ENCODE measurements around the gene ACIN1.

The ACIN1 gene

GRCh38 chr14:23141706-23142444 is 46.9 kb upstream of the ACIN1 start:
- WGBS: 78% methylated on average over 5 of the region's 7 CpGs
- no peak overlapping the region for H3K23ac ChIP-seq (ENCODE audit: low read length in 2 of 2)
- peaks cover 0 to 52% of the 10 kb centered on the region in 2 experiments for H3K36me3 ChIP-seq (ENCODE audit: control insufficient read depth in 1 of 2, insufficient read depth in 2 of 2, low read depth in 1 of 2, low read length in 2 of 2)
- no peak overlapping the region for H2BK5ac ChIP-seq (ENCODE audit: low read depth, low read length, poor library complexity, severe bottlenecking)
- no peak overlapping the region for H2BK15ac ChIP-seq (ENCODE audit: low read depth, poor library complexity, severe bottlenecking)
- H3K27ac ChIP-seq (ENCODE audit: low read length, poor library complexity, severe bottlenecking): no peak overlapping the region
- no peak overlapping the region for H3K18ac ChIP-seq (ENCODE audit: low read depth in 1 of 2, low read length in 2 of 2)
- H3K79me1 ChIP-seq (replicated peaks; ENCODE audit: low read length, poor library complexity, severe bottlenecking): no peaks in the 10 kb centered on the region
- H3K4me3 ChIP-seq (ENCODE audit: insufficient read depth in 1 of 2, low read depth in 1 of 2, low read length in 2 of 2): no peak overlapping the region
- H2BK12ac ChIP-seq (ENCODE audit: low read length in 2 of 2): no peak overlapping the region
- no peak overlapping the region for H4K91ac ChIP-seq (ENCODE audit: low read length)
- no peaks in the 10 kb centered on the region for H3K4me1 ChIP-seq (ENCODE audit: control insufficient read depth, insufficient read depth, low read depth, low read length)
- peaks cover 0 to 14% of the 10 kb centered on the region in 2 experiments for H3K27me3 ChIP-seq (ENCODE audit: control insufficient read depth in 1 of 2, insufficient read depth in 1 of 2, low read length in 2 of 2)
- H4K8ac ChIP-seq (ENCODE audit: low read length): no peak overlapping the region
- peak; percentile 31 for DNase-seq
- H2AK5ac ChIP-seq (ENCODE audit: low read length, severe bottlenecking): no peak overlapping the region
- H3K9ac ChIP-seq (ENCODE audit: low read length): peak overlapping the region; percentile 44
- no peak overlapping the region for H3K4ac ChIP-seq (ENCODE audit: low read depth in 1 of 2, low read length in 2 of 2)
- no peak overlapping the region for H3K4me2 ChIP-seq (ENCODE audit: low read length, poor library complexity, severe bottlenecking)
- H2BK120ac ChIP-seq (ENCODE audit: low read depth, low read length): no peak overlapping the region
- no peak overlapping the region for H2AFZ ChIP-seq (ENCODE audit: low read depth, low read length)
- H3K9me3 ChIP-seq (ENCODE audit: control insufficient read depth, low read length): no peaks in the 10 kb centered on the region
- H3K14ac ChIP-seq (ENCODE audit: low read length in 2 of 2): no peak overlapping the region

- Histone ChIP-seq H2AFZ (ENCODE audit: low read depth, low read length) (no peak overlapping the region), H4K8ac (ENCODE audit: low read length) (no peak overlapping the region), H2AK5ac (ENCODE audit: low read length, severe bottlenecking) (no peak overlapping the region), H3K18ac (ENCODE audit: low read depth in 1 of 2, low read length in 2 of 2) (no peak overlapping the region), H3K23ac (ENCODE audit: low read length in 2 of 2) (no peak overlapping the region), H3K27me3 (ENCODE audit: control insufficient read depth in 1 of 2, insufficient read depth in 1 of 2, low read length in 2 of 2) (peaks cover 0 to 14% of the 10 kb centered on the region in 2 experiments), H3K14ac (ENCODE audit: low read length in 2 of 2) (no peak overlapping the region), H3K9me3 (ENCODE audit: control insufficient read depth, low read length) (no peaks in the 10 kb centered on the region), H2BK12ac (ENCODE audit: low read length in 2 of 2) (no peak overlapping the region), H4K91ac (ENCODE audit: low read length) (no peak overlapping the region), H3K36me3 (ENCODE audit: control insufficient read depth in 1 of 2, insufficient read depth in 2 of 2, low read depth in 1 of 2, low read length in 2 of 2) (peaks cover 0 to 64% of the 10 kb centered on the region in 2 experiments), H3K4me1 (ENCODE audit: control insufficient read depth, insufficient read depth, low read depth, low read length) (no peaks in the 10 kb centered on the region), H3K4me3 (ENCODE audit: insufficient read depth in 1 of 2, low read depth in 1 of 2, low read length in 2 of 2) (no peak overlapping the region), H2BK5ac (ENCODE audit: low read depth, low read length, poor library complexity, severe bottlenecking) (no peak overlapping the region), H2BK120ac (ENCODE audit: low read depth, low read length) (no peak overlapping the region), H2BK15ac (ENCODE audit: low read depth, poor library complexity, severe bottlenecking) (no peak overlapping the region), H3K4ac (ENCODE audit: low read depth in 1 of 2, low read length in 2 of 2) (no peak overlapping the region), H3K4me2 (ENCODE audit: low read length, poor library complexity, severe bottlenecking) (no peak overlapping the region), H3K79me1 (replicated peaks; ENCODE audit: low read length, poor library complexity, severe bottlenecking) (no peaks in the 10 kb centered on the region), H3K27ac (ENCODE audit: low read length, poor library complexity, severe bottlenecking) (no peak overlapping the region), H3K9ac (ENCODE audit: low read length) (no peak overlapping the region)
- DNase-seq: no peak
- 85% methylated on average over 6 of the region's 6 CpGs for WGBS
Observed at GRCh38 chr14:23140371-23140770, 45.4 kb upstream of the ACIN1 start.

DNA sequence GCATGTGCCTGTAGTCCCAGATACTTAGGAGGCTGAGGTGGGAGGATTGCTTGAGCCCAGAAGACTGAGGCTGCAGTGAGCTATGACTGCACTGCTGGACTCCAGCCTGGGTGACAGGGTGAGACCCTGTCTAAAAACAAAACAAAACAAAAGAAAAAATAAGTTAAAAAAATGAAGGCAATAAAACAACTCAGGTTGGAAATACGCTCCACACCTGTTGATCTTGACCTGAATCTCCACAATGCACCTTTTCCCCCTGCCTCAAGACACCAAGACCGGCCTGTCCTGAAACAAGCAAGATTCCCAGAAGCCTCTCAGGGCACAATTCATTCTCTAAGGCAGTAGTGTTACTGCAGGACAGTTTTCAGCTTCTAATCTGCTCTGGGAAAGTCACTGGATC is 44.9 kb upstream of the ACIN1 start:
- Histone ChIP-seq H3K4me2 (ENCODE audit: low read length, poor library complexity, severe bottlenecking) (no peak overlapping the region), H4K91ac (ENCODE audit: low read length) (no peak overlapping the region), H3K18ac (ENCODE audit: low read depth in 1 of 2, low read length in 2 of 2) (no peak overlapping the region), H2AFZ (ENCODE audit: low read depth, low read length) (no peak overlapping the region), H2AK5ac (ENCODE audit: low read length, severe bottlenecking) (no peak overlapping the region), H3K36me3 (ENCODE audit: control insufficient read depth in 1 of 2, insufficient read depth in 2 of 2, low read depth in 1 of 2, low read length in 2 of 2) (peaks cover 0 to 64% of the 10 kb centered on the region in 2 experiments), H2BK15ac (ENCODE audit: low read depth, poor library complexity, severe bottlenecking) (no peak overlapping the region), H3K27ac (ENCODE audit: low read length, poor library complexity, severe bottlenecking) (no peak overlapping the region), H3K27me3 (ENCODE audit: control insufficient read depth in 1 of 2, insufficient read depth in 1 of 2, low read length in 2 of 2) (peaks cover 0 to 14% of the 10 kb centered on the region in 2 experiments), H3K14ac (ENCODE audit: low read length in 2 of 2) (no peak overlapping the region), H3K4me1 (ENCODE audit: control insufficient read depth, insufficient read depth, low read depth, low read length) (no peaks in the 10 kb centered on the region), H2BK5ac (ENCODE audit: low read depth, low read length, poor library complexity, severe bottlenecking) (no peak overlapping the region), H3K23ac (ENCODE audit: low read length in 2 of 2) (no peak overlapping the region), H3K9me3 (ENCODE audit: control insufficient read depth, low read length) (no peaks in the 10 kb centered on the region), H4K8ac (ENCODE audit: low read length) (no peak overlapping the region), H3K9ac (ENCODE audit: low read length) (no peak overlapping the region), H3K4me3 (ENCODE audit: insufficient read depth in 1 of 2, low read depth in 1 of 2, low read length in 2 of 2) (no peak overlapping the region), H2BK120ac (ENCODE audit: low read depth, low read length) (no peak overlapping the region), H3K79me1 (replicated peaks; ENCODE audit: low read length, poor library complexity, severe bottlenecking) (no peaks in the 10 kb centered on the region), H3K4ac (ENCODE audit: low read depth in 1 of 2, low read length in 2 of 2) (no peak overlapping the region), H2BK12ac (ENCODE audit: low read length in 2 of 2) (no peak overlapping the region)
- DNase-seq: no peak
- WGBS: 85% methylated on average over 2 of the region's 2 CpGs

- no peak overlapping the region for H3K27ac ChIP-seq (ENCODE audit: low read length, poor library complexity, severe bottlenecking)
- peaks cover 0 to 9% of the 10 kb centered on the region in 2 experiments for H3K27me3 ChIP-seq (ENCODE audit: control insufficient read depth in 1 of 2, insufficient read depth in 1 of 2, low read length in 2 of 2)
- no peak overlapping the region for H3K14ac ChIP-seq (ENCODE audit: low read length in 2 of 2)
- H3K9me3 ChIP-seq (ENCODE audit: control insufficient read depth, low read length): no peaks in the 10 kb centered on the region
- no peak overlapping the region for H4K91ac ChIP-seq (ENCODE audit: low read length)
- no peak for DNase-seq
- no peaks in the 10 kb centered on the region for H3K79me1 ChIP-seq (replicated peaks; ENCODE audit: low read length, poor library complexity, severe bottlenecking)
- H3K4me3 ChIP-seq (ENCODE audit: insufficient read depth in 1 of 2, low read depth in 1 of 2, low read length in 2 of 2): no peak overlapping the region
- H3K4me2 ChIP-seq (ENCODE audit: low read length, poor library complexity, severe bottlenecking): no peak overlapping the region
- no peak overlapping the region for H3K18ac ChIP-seq (ENCODE audit: low read depth in 1 of 2, low read length in 2 of 2)
- H2BK15ac ChIP-seq (ENCODE audit: low read depth, poor library complexity, severe bottlenecking): no peak overlapping the region
- WGBS: 76% methylated on average over 3 of the region's 6 CpGs
- H3K23ac ChIP-seq (ENCODE audit: low read length in 2 of 2): no peak overlapping the region
- H3K4ac ChIP-seq (ENCODE audit: low read depth in 1 of 2, low read length in 2 of 2): no peak overlapping the region
- H2BK120ac ChIP-seq (ENCODE audit: low read depth, low read length): no peak overlapping the region
- H3K36me3 ChIP-seq (ENCODE audit: control insufficient read depth in 1 of 2, insufficient read depth in 2 of 2, low read depth in 1 of 2, low read length in 2 of 2): peaks cover 0 to 60% of the 10 kb centered on the region in 2 experiments
- no peak overlapping the region for H4K8ac ChIP-seq (ENCODE audit: low read length)
- no peak overlapping the region for H2BK5ac ChIP-seq (ENCODE audit: low read depth, low read length, poor library complexity, severe bottlenecking)
- H3K4me1 ChIP-seq (ENCODE audit: control insufficient read depth, insufficient read depth, low read depth, low read length): no peaks in the 10 kb centered on the region
- H2BK12ac ChIP-seq (ENCODE audit: low read length in 2 of 2): no peak overlapping the region
- H3K9ac ChIP-seq (ENCODE audit: low read length): peak overlapping the region; percentile 44
- no peak overlapping the region for H2AK5ac ChIP-seq (ENCODE audit: low read length, severe bottlenecking)
- no peak overlapping the region for H2AFZ ChIP-seq (ENCODE audit: low read depth, low read length)
Observed at GRCh38 chr14:23137813-23138535, 43.0 kb upstream of the ACIN1 start.
